Suprapubic skin (tissue), 4 donors: Measurements from ENCODE around the gene VAV1. TPM values are rescaled to one million over a fixed set of nuclear protein-coding genes. Genes with fewer than 3 reads are reported as not detected.
"Not testable (repeated sequence)": the region's sequence is repeated elsewhere in the genome, so short reads cannot be mapped to it uniquely, and the experiment has no call there.

ENCODE experiments used
- DNase-seq, 2 donors: peaks; one replicate each; pipeline ENCODE4 v3.0.0-alpha.2; 2019; ENCODE audit warnings: low spot score in 2 of 2
- H3K27ac ChIP-seq: fragments of 200-600 bp; sonication (generic); one replicate; pipeline ENCODE4 v1.5.1; 2019
- H3K27me3 ChIP-seq: fragments of 200-600 bp; sonication (generic); one replicate; pipeline ENCODE4 v1.5.1; 2019
- H3K36me3 ChIP-seq: fragments of 200-600 bp; sonication (generic); one replicate; pipeline ENCODE4 v1.5.1; 2019
- H3K4me1 ChIP-seq: fragments of 200-600 bp; sonication (generic); one replicate; pipeline ENCODE4 v1.5.1; 2019
- H3K4me3 ChIP-seq: fragments of 200-600 bp; sonication (generic); one replicate; pipeline ENCODE4 v1.5.1; 2019; ENCODE audit warnings: mild to moderate bottlenecking
- H3K9me3 ChIP-seq: fragments of 200-600 bp; sonication (generic); one replicate; pipeline ENCODE4 v1.5.1; 2019
- CTCF ChIP-seq, 2 donors: fragments of 200-600 bp in 1 of 2; fragments of 450-650 bp in 1 of 2; sonication (generic) in 1 of 2; IDR thresholded peaks; one replicate each; pipeline ENCODE4 v1.5.1; 2016 to 2019; ENCODE audit warnings: antibody characterized with exemption in 2 of 2, mild to moderate bottlenecking in 1 of 2, moderate library complexity in 1 of 2
- EP300 ChIP-seq: sonication (generic); formaldehyde crosslinking; IDR thresholded peaks from one replicate; pipeline ENCODE4 v1.6.1; 2017; ENCODE audit warnings: antibody characterized with exemption
- POLR2A ChIP-seq, 2 donors: fragments of 450-650 bp; IDR thresholded peaks; one replicate each; pipeline ENCODE4 v1.6.1; 2017; ENCODE audit warnings: antibody characterized with exemption in 2 of 2, mild to moderate bottlenecking in 2 of 2, moderate library complexity in 2 of 2
- POLR2AphosphoS5 ChIP-seq, 3 donors: sonication (generic); formaldehyde crosslinking; IDR thresholded peaks; one replicate each; pipeline ENCODE4 v1.6.1; 2017; ENCODE audit warnings: antibody characterized with exemption in 3 of 3
- WGBS: methylation state at CpG from one replicate; pipeline ENCODE4 v1.1.5; 2018; 5-methylcytosine and 5-hydroxymethylcytosine counted together
- total RNA-seq, 4 donors: library from RNA; depleted of rRNA; stranded (reverse); fragments of >200 nt; gene quantifications; one replicate each; pipeline ENCODE4 v1.1.0, GENCODE V29; 2016

VAV1 gene
- total RNA-seq, 4 donors from 2014 or later: 1.1 to 3.1 (median 1.2) TPM

GRCh38 chr19:6769006-6769619 lies 3.4 kb upstream of the VAV1 start:
- H3K9me3 ChIP-seq: no peaks in the 10 kb centered on the region
- H3K4me3 ChIP-seq: no peak overlapping the region
- no peak for DNase-seq
- TF ChIP-seq CTCF (IDR thresholded peaks at IDR 0.05): no peak
- no peak for TF ChIP-seq POLR2AphosphoS5 (IDR thresholded peaks at IDR 0.05)
- TF ChIP-seq POLR2A (IDR thresholded peaks at IDR 0.05): no peak
- H3K36me3 ChIP-seq: no peaks in the 10 kb centered on the region
- WGBS: 60% methylated on average over 11 of the region's 11 CpGs
- peaks cover 30% of the 10 kb centered on the region for H3K4me1 ChIP-seq
- H3K27me3 ChIP-seq: no peaks in the 10 kb centered on the region
- H3K27ac ChIP-seq: no peak overlapping the region

- not testable (repeated sequence) for H3K27ac ChIP-seq, H3K9me3 ChIP-seq, H3K4me3 ChIP-seq, H3K27me3 ChIP-seq, DNase-seq, H3K36me3 ChIP-seq
- WGBS: 93% methylated on average over 7 of the region's 7 CpGs
- H3K4me1 ChIP-seq: peaks cover 14% of the 10 kb centered on the region
Observed at GRCh38 chr19:6771648-6772027, 870 bp upstream of the VAV1 start.

DNA sequence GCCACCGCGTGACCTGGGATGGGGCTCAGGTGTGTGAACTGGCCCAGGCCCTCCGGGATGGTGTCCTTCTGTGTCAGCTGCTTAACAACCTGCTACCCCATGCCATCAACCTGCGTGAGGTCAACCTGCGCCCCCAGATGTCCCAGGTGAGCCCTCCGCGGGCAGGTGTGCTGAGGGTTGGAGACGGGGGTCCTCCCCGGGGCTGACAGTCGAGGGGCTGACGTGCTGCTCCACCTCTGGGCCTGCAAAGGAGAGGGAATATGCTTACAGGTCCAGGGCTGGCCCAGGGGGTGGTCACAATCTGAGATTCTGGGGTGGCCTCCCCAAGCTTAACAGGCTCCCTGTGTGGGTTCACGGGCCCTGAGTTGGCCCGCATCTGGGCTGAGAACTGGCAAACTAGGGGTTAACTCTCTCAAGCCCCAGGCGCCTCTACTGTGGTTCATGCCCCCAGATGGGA lies 386 bp downstream of the VAV1 start:
- WGBS: 86% methylated on average over 9 of the region's 14 CpGs
- TF ChIP-seq POLR2AphosphoS5 (IDR thresholded peaks at IDR 0.05): no peak
- no peak for TF ChIP-seq CTCF (IDR thresholded peaks at IDR 0.05)
- TF ChIP-seq EP300: no peak
- no peak for TF ChIP-seq POLR2A (IDR thresholded peaks at IDR 0.05)
- peaks cover 1% of the 10 kb centered on the region for H3K4me1 ChIP-seq
- no peak for DNase-seq
- H3K36me3 ChIP-seq: no peaks in the 10 kb centered on the region
- H3K27me3 ChIP-seq: no peaks in the 10 kb centered on the region
- no peak overlapping the region for H3K27ac ChIP-seq
- peak overlapping the region; percentile 40 for H3K4me3 ChIP-seq
- H3K9me3 ChIP-seq: no peaks in the 10 kb centered on the region

GRCh38 chr19:6773323-6773931 lies 919 bp downstream of the VAV1 start:
- 52% methylated on average over 2 of the region's 8 CpGs for WGBS
- Histone ChIP-seq H3K4me3 (peak overlapping the region; percentile 40), H3K27me3 (no peaks in the 10 kb centered on the region), H3K4me1 (no peaks in the 10 kb centered on the region), H3K36me3 (no peaks in the 10 kb centered on the region), H3K27ac (no peak overlapping the region), H3K9me3 (no peaks in the 10 kb centered on the region)
- no peak for DNase-seq
- TF ChIP-seq EP300: no peak
- TF ChIP-seq POLR2AphosphoS5 (IDR thresholded peaks at IDR 0.05): no peak
- no peak for TF ChIP-seq POLR2A (IDR thresholded peaks at IDR 0.05)
- TF ChIP-seq CTCF (IDR thresholded peaks at IDR 0.05): no peak

DNA sequence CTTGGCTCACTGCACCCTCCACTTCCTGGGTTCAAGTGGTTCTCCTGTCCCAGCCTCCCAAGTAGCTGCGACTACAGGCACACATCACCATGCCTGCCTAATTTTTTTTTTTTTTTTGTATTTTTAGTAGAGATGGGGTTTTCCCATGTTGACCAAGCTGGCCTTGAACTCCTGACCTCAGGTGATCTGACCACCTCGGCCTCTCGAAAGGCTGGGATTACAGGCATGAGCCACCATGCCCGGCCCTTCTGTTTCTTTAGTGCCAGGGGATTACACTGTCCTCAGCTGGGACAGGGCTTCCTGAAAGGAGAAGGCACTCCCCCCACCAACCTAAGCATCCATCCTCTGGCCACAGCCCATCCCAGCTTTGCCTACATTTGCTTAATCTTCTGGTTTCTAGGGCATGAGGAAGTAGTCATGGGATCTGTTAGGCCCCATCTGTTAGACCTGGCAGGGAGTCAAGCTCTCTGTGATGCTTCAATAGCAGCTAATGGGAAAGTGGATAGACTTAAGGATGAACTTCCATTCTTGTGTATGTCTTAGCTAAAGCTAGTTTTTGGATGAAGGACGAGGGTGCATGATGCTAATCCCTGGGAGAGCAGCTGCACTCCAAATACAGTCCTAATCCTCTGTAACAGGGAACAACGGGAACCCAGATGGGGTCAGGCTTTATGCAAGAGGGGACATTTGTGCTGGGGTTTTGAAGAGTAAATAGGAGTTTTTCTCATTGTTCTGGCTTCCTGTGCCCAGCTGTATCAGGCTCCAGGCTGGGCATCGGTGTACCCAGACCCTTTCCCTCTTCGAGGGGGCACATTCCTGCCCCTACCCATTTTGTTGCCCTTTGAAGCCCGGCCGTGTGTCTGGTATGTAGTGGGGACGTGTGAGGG lies 2.6 kb downstream of the VAV1 start:
- Histone ChIP-seq H3K4me1 (no peaks in the 10 kb centered on the region), H3K27ac (no peak overlapping the region), H3K9me3 (no peaks in the 10 kb centered on the region), H3K27me3 (no peaks in the 10 kb centered on the region), H3K4me3 (no peak overlapping the region), H3K36me3 (no peaks in the 10 kb centered on the region)
- 84% methylated on average over 11 of the region's 11 CpGs for WGBS
- TF ChIP-seq EP300: no peak
- TF ChIP-seq POLR2AphosphoS5 (IDR thresholded peaks at IDR 0.05): no peak
- TF ChIP-seq CTCF (IDR thresholded peaks at IDR 0.05): no peak
- TF ChIP-seq POLR2A (IDR thresholded peaks at IDR 0.05): no peak
- no peak for DNase-seq

GRCh38 chr19:6776045-6776444 lies 3.5 kb downstream of the VAV1 start:
- not testable (repeated sequence) for H3K27ac ChIP-seq, H3K36me3 ChIP-seq, H3K27me3 ChIP-seq, H3K4me3 ChIP-seq, H3K4me1 ChIP-seq, H3K9me3 ChIP-seq, DNase-seq
